GM21360 (cell line): Measurements from ENCODE around the gene CUL4B.
"Not testable (repeated sequence)": the region's sequence is repeated elsewhere in the genome, so short reads cannot be mapped to it uniquely, and the experiment has no call there.

Experiments
- ATAC-seq: cut with Tn5 transposase; IDR thresholded peaks from one replicate; pipeline ENCODE4 v1.9.1; 2021; ENCODE audit warnings: mild to moderate bottlenecking, moderate library complexity; ENCODE audit not compliant: unreplicated experiment

The CUL4B gene

GRCh38 chrX:120534413-120535205 is 26.2 kb downstream of the CUL4B start:
- ATAC-seq = no peak

GRCh38 chrX:120522820-120523219 is 37.9 kb downstream of the CUL4B start:
- ATAC-seq = no peak

GRCh38 chrX:120517936-120518335 is 42.8 kb downstream of the CUL4B start:
- ATAC-seq = no peak

GRCh38 chrX:120514236-120514635 is 46.5 kb downstream of the CUL4B start:
- no peak for ATAC-seq

GRCh38 chrX:120512627-120513026 is 48.1 kb downstream of the CUL4B start:
- ATAC-seq = no peak

GRCh38 chrX:120512222-120512621 is 48.5 kb downstream of the CUL4B start:
- ATAC-seq = no peak

GRCh38 chrX:120504569-120504968 is 56.2 kb downstream of the CUL4B start:
- ATAC-seq = no peak

GRCh38 chrX:120499301-120500072 is 61.3 kb downstream of the CUL4B start:
- ATAC-seq = no peak

GRCh38 chrX:120490119-120490518 is 70.6 kb downstream of the CUL4B start:
- ATAC-seq = not testable (repeated sequence)

GRCh38 chrX:120486786-120487185 is 74.0 kb downstream of the CUL4B start:
- no peak for ATAC-seq

GRCh38 chrX:120485638-120486520 is 74.9 kb downstream of the CUL4B start:
- peak; percentile 70 for ATAC-seq

- ATAC-seq = no peak
Measured at GRCh38 chrX:120485315-120485637, 75.5 kb downstream of the CUL4B start.

GRCh38 chrX:120477453-120477852 is 83.3 kb downstream of the CUL4B start:
- ATAC-seq = no peak

- ATAC-seq = no peak
Measured at GRCh38 chrX:120476714-120477113, 84.0 kb downstream of the CUL4B start.

- ATAC-seq = not testable (repeated sequence)
Measured at GRCh38 chrX:120475447-120475846, 85.3 kb downstream of the CUL4B start.
